Gastroesophageal sphincter (tissue), 3 donors: ENCODE measurements around the gene TRMT2A.

Source experiments
- CTCF ChIP-seq, 4 experiments: fragments of 200-600 bp in 2 of 4; fragments of 450-650 bp in 2 of 4; sonication (generic) in 1 of 4; IDR thresholded peaks; one replicate each; pipeline ENCODE4 v1.5.1; 2017 to 2019; ENCODE audit warnings: antibody characterized with exemption in 4 of 4, mild to moderate bottlenecking in 2 of 4, moderate library complexity in 2 of 4
- EP300 ChIP-seq: sonication (generic); formaldehyde crosslinking; IDR thresholded peaks from one replicate; pipeline ENCODE4 v1.6.1; 2017; ENCODE audit warnings: antibody characterized with exemption, mild to moderate bottlenecking
- POLR2A ChIP-seq, 2 donors: fragments of 450-650 bp; IDR thresholded peaks; one replicate each; pipeline ENCODE4 v1.6.1; 2017; ENCODE audit warnings: antibody characterized with exemption in 2 of 2, mild to moderate bottlenecking in 2 of 2, moderate library complexity in 1 of 2

GRCh38 chr22:20150381-20151275, 33.6 kb upstream of the TRMT2A start, which contains the start of gene CCDC188:
- TF ChIP-seq EP300 (no peak), CTCF (IDR thresholded peaks at IDR 0.05) (no peak), POLR2A (IDR thresholded peaks at IDR 0.05) (no peak)
